Spinal cord (tissue), 10 donors: ENCODE measurements around the gene MTHFR. TPM values are rescaled to one million over a fixed set of nuclear protein-coding genes. Genes with fewer than 3 reads are reported as not detected.

ENCODE experiments used
- DNase-seq, 6 donors: peaks; one replicate each; pipeline versions ENCODE4 v3.0.0 to v3.0.0-alpha.2; 2013 to 2015; ENCODE audit warnings: low spot score in 6 of 6, low read depth in 4 of 6
- H3K27ac ChIP-seq: one replicate; pipeline ENCODE4 v1.5.1; 2013; ENCODE audit warnings: low read depth, low read length, control low read depth
- H3K27me3 ChIP-seq: one replicate; pipeline ENCODE4 v1.6.1; 2013; ENCODE audit warnings: low read length; ENCODE audit not compliant: control insufficient read depth, insufficient read depth
- H3K36me3 ChIP-seq: one replicate; pipeline ENCODE4 v1.6.1; 2013; ENCODE audit warnings: low read length; ENCODE audit not compliant: control insufficient read depth, insufficient read depth
- H3K4me1 ChIP-seq: one replicate; pipeline ENCODE4 v1.6.1; 2013; ENCODE audit warnings: low read length; ENCODE audit not compliant: control insufficient read depth, insufficient read depth
- H3K4me3 ChIP-seq: one replicate; pipeline ENCODE4 v1.5.1; 2013; ENCODE audit warnings: low read depth, low read length, control low read depth
- H3K9me3 ChIP-seq: one replicate; pipeline ENCODE4 v1.6.1; 2013; ENCODE audit warnings: low read length; ENCODE audit not compliant: control insufficient read depth, insufficient read depth
- WGBS: methylation state at CpG from one replicate; pipeline ENCODE4 v1.1.5; 2013; ENCODE audit warnings: missing lambda C conversion rate; ENCODE audit not compliant: insufficient coverage; 5-methylcytosine and 5-hydroxymethylcytosine counted together
- polyA plus RNA-seq, 2 donors: library from polyadenylated mRNA; unstranded; fragments of 120-200 nt; gene quantifications; one replicate each; pipeline ENCODE4 v1.2.1, GENCODE V29; 2013; ENCODE audit not compliant: insufficient read length in 2 of 2
- total RNA-seq, 2 donors: library from RNA; depleted of rRNA in 1 of 2; stranded (reverse); fragments of 120-200 nt in 1 of 2; fragments of >200 nt in 1 of 2; gene quantifications; one replicate each; pipeline versions ENCODE4 v1.2.3 to v1.2.4, GENCODE V29; 2013 to 2014
- donor health status: healthy.

Gene MTHFR
- total and polyA plus RNA-seq, 4 donors: 20.9 to 49.1 (median 31.0) TPM

- DNase-seq: no peak
Observed at GRCh38 chr1:11783556-11783955, 22.2 kb downstream of the MTHFR start.

GRCh38 chr1:11782127-11782708, 23.5 kb downstream of the MTHFR start:
- H3K9me3 ChIP-seq: no peaks in the 10 kb centered on the region
- H3K4me1 ChIP-seq: peaks cover 20% of the 10 kb centered on the region
- H3K36me3 ChIP-seq: no peaks in the 10 kb centered on the region
- DNase-seq: no peak
- WGBS: 73% methylated on average over 3 of the region's 6 CpGs
- no peak overlapping the region for H3K27ac ChIP-seq
- no peak overlapping the region for H3K4me3 ChIP-seq
- H3K27me3 ChIP-seq: no peaks in the 10 kb centered on the region

More at GRCh38 chr1:11783556-11783955, 22.2 kb downstream of the MTHFR start:
- H3K9me3 ChIP-seq: no peaks in the 10 kb centered on the region
- H3K4me1 ChIP-seq: peaks cover 27% of the 10 kb centered on the region
- no peak overlapping the region for H3K27ac ChIP-seq
- peaks cover 12% of the 10 kb centered on the region for H3K36me3 ChIP-seq
- WGBS: 87% methylated on average over 6 of the region's 6 CpGs
- no peaks in the 10 kb centered on the region for H3K27me3 ChIP-seq
- no peak overlapping the region for H3K4me3 ChIP-seq

GRCh38 chr1:11781297-11781696, 24.5 kb downstream of the MTHFR start:
- peaks cover 4% of the 10 kb centered on the region for H3K36me3 ChIP-seq
- H3K4me1 ChIP-seq: peaks cover 15% of the 10 kb centered on the region
- WGBS: 80% methylated on average over 12 of the region's 12 CpGs
- no peaks in the 10 kb centered on the region for H3K27me3 ChIP-seq
- DNase-seq: no peak
- no peak overlapping the region for H3K4me3 ChIP-seq
- H3K9me3 ChIP-seq: no peaks in the 10 kb centered on the region
- H3K27ac ChIP-seq: no peak overlapping the region

GRCh38 chr1:11780380-11781147, 25.2 kb downstream of the MTHFR start:
- no peak overlapping the region for H3K4me3 ChIP-seq
- no peak for DNase-seq
- H3K9me3 ChIP-seq: no peaks in the 10 kb centered on the region
- no peak overlapping the region for H3K27ac ChIP-seq
- peaks cover 4% of the 10 kb centered on the region for H3K36me3 ChIP-seq
- no peaks in the 10 kb centered on the region for H3K27me3 ChIP-seq
- H3K4me1 ChIP-seq: peaks cover 15% of the 10 kb centered on the region
- 92% methylated on average over 4 of the region's 10 CpGs for WGBS

- Histone ChIP-seq H3K4me1 (peaks cover 8% of the 10 kb centered on the region), H3K36me3 (peaks cover 4% of the 10 kb centered on the region), H3K9me3 (no peaks in the 10 kb centered on the region), H3K27ac (no peak overlapping the region), H3K27me3 (no peaks in the 10 kb centered on the region), H3K4me3 (no peak overlapping the region)
- DNase-seq: no peak
- 74% methylated on average over 12 of the region's 13 CpGs for WGBS
Observed at GRCh38 chr1:11779715-11780379, 25.9 kb downstream of the MTHFR start.

GRCh38 chr1:11778844-11779623, 26.7 kb downstream of the MTHFR start:
- Histone ChIP-seq H3K4me3 (no peak overlapping the region), H3K27me3 (no peaks in the 10 kb centered on the region), H3K36me3 (peaks cover 4% of the 10 kb centered on the region), H3K4me1 (peaks cover under 1% of the 10 kb centered on the region), H3K9me3 (no peaks in the 10 kb centered on the region), H3K27ac (no peak overlapping the region)
- WGBS: 88% methylated on average over 12 of the region's 15 CpGs
- no peak for DNase-seq

- 91% methylated on average over 8 of the region's 9 CpGs for WGBS
- peaks cover 4% of the 10 kb centered on the region for H3K36me3 ChIP-seq
Observed at GRCh38 chr1:11778336-11778735, 27.4 kb downstream of the MTHFR start.

GRCh38 chr1:11777658-11778322, 28.0 kb downstream of the MTHFR start:
- no peaks in the 10 kb centered on the region for H3K27me3 ChIP-seq
- WGBS: 91% methylated on average over 4 of the region's 8 CpGs
- H3K27ac ChIP-seq: no peak overlapping the region
- no peaks in the 10 kb centered on the region for H3K4me1 ChIP-seq
- DNase-seq: no peak
- H3K9me3 ChIP-seq: no peaks in the 10 kb centered on the region
- peaks cover 4% of the 10 kb centered on the region for H3K36me3 ChIP-seq
- no peak overlapping the region for H3K4me3 ChIP-seq

More at GRCh38 chr1:11778336-11778735, 27.4 kb downstream of the MTHFR start:
- Histone ChIP-seq H3K4me3 (no peak overlapping the region), H3K27ac (no peak overlapping the region), H3K27me3 (no peaks in the 10 kb centered on the region), H3K4me1 (no peaks in the 10 kb centered on the region), H3K9me3 (no peaks in the 10 kb centered on the region)
- DNase-seq: no peak

GRCh38 chr1:11774753-11775152, 31.0 kb downstream of the MTHFR start:
- WGBS: 90% methylated on average over 3 of the region's 9 CpGs
- Histone ChIP-seq H3K4me3 (no peak overlapping the region), H3K27me3 (no peaks in the 10 kb centered on the region)

More at GRCh38 chr1:11774753-11775152, 31.0 kb downstream of the MTHFR start:
- DNase-seq: no peak
- no peaks in the 10 kb centered on the region for H3K4me1 ChIP-seq
- H3K27ac ChIP-seq: no peak overlapping the region
- H3K9me3 ChIP-seq: no peaks in the 10 kb centered on the region
- H3K36me3 ChIP-seq: peaks cover 4% of the 10 kb centered on the region
